HG03439 (cell line): ENCODE data around the gene MAP10.
"Not testable (repeated sequence)": the region's sequence is repeated elsewhere in the genome, so short reads cannot be mapped to it uniquely, and the experiment has no call there.

Experiments
- ATAC-seq: cut with Tn5 transposase; IDR thresholded peaks from one replicate; pipeline ENCODE4 v1.9.1; 2021; ENCODE audit warnings: mild to moderate bottlenecking, moderate library complexity; ENCODE audit not compliant: unreplicated experiment

The MAP10 gene

GRCh38 chr1:232805269-232806185 is at the start of gene MAP10:
MAP10 (plus strand) TSS chr1:232805416; CDS start chr1:232805450, 34 bp downstream.
- peak; percentile 88 for ATAC-seq

GRCh38 chr1:232764458-232765251 is 40.6 kb upstream of the MAP10 start:
- ATAC-seq = no peak

DNA sequence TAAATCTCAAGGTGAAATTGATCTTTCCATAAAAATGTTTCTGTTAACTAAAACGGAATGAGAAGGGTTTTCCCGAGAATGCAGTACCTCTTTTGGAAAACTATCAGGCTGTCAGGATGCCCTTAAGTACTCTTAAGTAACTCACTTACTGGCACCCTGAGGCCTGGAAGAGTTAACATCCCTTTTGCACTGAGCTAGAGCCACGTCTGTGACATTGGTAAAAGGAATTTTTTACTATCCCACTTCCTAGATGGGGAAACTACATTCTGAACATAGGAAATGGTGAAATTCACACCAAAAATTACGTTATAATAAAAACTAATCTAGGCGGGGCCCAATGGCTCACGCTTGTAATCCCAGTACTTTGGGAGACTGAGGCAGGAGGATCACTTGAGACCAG is 39.7 kb upstream of the MAP10 start:
- ATAC-seq = no peak

DNA sequence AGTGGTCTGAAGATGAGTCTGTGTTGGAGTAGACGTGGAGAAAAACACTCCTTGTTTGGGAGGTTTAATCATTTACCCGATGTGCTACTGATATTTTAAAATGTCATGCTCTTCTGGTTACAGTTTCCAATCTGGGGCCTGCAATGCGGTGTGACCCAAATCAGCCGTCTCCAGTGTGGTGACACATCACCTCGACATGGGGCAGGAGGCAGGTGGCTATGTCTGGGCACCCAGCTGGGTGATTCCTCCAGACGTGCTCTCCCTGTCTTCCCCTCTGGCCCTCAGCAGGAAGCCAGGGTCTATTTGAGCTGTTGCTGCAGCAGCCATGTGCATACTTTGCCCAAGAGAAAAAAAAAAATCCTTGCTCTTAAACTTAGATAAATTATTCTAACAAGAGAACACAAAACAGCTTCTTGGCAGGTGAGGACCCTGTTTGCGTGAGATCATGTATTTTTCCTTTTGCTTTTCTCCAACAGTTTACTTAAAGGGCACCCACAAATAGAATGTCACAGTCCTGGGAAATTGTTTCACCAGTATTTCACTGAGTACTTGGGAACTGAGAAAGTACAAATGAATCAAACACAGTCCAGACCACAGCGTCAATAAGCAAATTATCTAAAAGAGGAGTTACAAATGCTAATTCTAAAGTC is 38.9 kb upstream of the MAP10 start:
- ATAC-seq = no peak

DNA sequence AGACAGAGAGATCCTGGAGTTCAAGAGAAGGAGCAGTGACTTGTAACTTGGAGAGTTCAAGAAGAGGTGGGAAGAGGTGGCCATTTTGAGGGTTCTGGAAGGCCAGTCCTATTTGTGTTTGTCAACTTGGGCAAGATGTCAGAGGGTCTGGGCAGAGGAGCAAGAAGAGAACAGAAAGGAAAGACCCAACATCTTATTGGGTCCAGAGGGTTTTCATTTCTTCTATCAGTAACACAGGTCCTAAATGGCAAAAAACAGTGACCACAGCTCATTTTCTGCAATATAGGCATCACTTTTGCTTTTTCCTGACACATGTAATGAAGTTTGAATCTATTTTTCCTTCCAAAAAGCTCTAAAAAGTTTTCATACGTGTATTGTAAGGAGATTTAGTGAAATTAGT is 38.3 kb upstream of the MAP10 start:
- no peak for ATAC-seq

DNA sequence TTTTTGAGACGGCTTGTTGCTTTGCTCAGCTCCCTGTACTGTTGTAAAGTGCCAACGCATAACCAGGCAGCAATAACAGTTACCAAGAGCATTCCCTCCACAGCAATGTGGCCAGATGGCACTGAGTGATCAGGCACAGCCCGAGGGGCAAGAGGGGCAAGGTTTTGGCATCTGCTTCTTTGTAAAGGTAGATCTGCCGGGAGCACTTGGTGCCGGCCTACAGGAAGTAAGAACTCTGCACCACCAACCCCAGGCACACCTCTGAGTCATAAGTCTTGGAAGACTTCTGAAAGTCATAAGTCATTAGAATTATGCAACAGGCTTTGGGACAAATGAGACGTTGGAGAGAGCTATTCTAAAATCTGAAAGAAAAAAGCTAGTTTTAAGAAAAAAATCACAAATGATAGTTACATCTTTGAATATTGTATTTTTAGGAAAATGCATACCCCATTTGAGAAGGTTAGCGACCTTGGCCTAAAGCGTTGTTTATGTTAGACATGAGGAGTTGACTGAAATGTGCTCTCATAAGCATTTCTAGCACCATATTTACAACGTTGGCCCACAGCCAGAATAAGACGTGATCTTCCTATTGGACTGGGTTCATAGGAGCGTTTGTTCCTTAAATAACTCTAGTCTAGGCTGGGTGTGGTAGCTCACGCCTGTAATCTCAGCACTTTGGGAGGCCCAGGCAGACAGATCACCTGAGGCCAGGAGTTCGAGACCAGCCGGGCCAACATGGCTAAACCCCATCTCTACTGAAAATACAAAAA is 37.7 kb upstream of the MAP10 start:
- no peak for ATAC-seq

- no peak for ATAC-seq
These were observed 36.4 kb upstream of the MAP10 start for GRCh38 chr1:232768793-232769192.

DNA sequence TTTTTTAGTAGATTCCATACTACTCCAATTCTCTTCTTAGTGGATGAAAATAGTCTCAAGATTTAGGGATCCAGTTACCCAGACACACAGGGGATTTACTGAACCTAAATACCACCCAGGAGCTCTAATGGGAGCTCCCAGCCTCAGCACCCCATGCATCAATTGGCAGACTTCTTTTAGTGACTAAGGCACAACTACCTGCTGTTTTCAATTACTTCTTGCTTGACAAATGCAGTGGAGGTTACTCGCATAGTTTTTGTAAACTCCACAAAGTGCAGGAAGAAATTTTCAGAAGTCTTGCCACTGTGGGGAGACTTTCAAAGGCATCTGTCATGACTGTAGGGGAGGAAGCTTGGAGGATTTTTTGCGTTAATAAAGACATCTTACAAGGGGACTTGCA is 35.5 kb upstream of the MAP10 start:
- ATAC-seq = no peak

DNA sequence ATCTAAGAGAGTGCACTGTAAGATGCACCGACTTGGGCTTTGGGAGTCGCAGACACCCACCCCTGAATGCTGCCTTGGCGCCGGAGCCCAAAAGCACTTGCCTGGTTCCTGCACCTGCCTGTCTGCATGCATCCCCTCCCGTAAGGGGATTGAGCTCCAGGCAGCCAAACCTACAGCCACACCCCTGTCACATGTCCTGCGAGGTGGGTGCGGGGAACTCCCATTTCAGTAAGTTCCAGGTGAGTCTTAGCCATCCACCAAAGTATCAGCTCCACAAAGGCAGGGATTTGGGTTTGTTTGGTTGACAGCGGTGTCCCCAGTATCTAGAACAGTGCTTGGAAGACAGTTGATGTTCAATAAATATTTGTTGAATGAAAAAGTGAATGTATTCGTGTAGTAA is 31.5 kb upstream of the MAP10 start:
- ATAC-seq = no peak

DNA sequence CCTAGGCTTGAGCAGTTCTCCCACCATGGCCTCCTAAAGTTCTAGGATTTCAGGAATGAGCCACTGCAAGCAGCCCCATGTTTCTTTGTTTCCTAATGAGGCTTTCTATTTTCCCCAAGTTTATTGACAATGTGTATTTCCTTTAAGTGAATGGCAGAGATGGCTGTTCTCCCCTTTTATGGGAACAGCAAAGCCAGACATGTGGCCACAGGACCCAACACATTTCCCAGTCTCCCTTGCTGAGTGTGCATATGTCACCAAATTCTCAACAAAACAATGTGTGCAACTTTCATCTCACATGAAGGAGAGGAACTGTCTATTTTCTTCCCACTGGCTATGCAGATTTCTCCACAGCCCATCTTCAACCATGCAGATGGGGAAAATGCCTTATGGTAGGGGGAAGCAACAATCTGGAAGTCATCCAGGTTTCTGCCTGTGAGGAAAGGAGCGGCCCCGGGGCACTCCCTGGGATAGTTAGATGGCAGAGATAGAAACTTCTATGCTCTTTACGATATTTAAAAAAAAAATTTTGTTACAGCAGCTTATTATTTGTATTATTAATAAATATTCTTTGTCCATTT is 28.6 kb upstream of the MAP10 start:
- ATAC-seq = no peak

DNA sequence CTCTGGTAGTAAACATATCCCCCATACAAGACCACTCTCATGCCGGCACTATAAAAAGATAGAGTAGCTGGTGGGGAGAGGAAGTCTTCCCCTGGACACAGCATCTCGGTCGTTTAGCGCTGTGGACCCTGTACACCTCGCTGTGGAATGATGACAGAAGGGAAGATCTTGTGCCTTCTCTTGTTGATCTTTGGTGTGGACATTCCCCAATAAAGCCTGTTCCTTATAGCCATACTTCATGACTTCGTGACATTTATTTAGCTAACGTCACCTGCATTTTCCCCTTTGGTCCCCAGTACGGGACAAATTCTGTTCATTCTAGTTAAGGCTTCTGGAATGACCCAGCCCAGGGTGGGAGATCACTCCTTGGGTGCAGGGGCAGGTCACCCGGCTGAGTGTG is 24.9 kb upstream of the MAP10 start:
- no peak for ATAC-seq

DNA sequence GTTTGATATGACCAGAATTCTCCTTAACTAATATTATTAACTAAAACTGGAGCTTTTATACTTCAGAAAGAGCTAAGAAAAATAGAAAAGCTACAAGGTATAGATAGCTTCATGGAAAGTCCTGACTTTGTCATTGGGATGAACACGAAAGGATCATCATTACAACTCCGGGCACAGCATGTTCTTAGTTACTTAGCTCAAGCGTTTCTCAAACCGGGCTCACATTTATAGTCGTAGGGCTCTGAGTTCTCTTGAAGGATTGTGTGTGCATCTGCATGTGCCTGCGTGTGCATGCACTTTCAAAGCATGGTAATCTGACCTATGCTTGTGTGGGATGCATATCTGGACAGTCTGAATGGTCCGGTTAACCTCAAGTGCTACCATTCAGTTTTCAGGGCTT is 20.4 kb upstream of the MAP10 start:
- ATAC-seq = no peak

DNA sequence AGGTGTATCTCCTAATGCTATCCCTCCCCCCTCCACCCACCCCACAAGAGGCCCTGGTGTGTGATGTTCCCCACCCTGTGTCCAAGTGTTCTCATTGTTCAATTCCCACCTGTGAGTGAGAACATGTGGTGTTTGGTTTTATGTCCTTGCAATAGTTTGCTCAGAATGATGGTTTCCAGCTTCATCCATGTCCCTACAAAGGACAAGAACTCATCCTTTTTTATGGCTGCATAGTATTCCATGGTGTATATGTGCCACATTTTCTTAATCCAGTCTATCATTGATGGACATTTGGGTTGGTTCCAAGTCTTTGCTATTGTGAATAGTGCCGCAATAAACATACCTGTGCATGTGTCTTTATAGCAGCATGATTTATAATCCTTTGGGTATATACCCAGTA is 19.6 kb upstream of the MAP10 start:
- not testable (repeated sequence) for ATAC-seq

DNA sequence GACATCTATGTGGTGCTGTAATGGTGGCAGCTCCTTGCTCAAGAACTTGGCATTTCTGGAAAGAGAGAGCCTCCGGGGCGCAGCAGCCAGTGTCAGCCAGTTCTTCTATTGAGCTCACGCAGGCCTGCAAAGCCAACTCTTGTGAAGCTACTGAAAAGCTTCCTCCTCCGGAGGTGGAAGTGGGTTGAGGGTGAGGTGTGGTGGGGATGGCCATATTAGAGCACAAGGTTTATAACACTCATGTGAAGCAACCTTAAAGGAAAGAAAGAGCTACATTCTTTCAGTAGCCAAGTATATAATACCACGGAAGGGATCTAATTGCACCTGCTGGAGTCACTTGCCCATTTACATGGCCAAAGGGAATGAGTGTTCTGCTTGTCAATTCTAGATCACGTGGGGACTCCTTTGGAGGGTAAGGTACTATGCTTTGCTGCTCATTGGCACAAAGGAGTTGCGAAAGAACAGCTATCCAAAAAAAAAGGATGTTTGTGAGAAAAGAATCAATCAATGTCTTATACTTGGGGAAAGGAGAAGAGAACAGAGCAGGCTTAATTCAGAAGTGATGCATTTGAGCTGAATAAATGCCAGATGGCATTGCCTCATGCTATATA is 18.3 kb upstream of the MAP10 start:
- ATAC-seq = no peak

GRCh38 chr1:232788235-232788872 is 16.9 kb upstream of the MAP10 start:
- no peak for ATAC-seq

DNA sequence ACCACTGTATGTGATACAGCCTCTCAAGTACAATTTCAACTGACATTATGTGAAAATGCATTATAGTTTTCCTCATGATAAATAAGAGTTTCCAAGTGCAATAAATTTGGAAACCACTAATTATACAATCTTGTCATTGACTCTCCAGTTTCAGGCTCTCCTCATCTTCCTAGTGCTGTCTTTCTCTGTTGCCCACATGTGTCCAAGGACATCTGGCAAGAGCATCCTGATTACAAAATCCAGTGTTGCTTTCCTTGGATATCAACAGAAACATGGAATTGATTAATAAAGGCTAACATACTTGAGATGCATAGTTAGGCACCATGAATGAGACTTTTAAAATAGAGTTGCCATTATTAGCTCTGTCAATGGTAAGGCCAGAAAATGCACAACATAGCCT is 15.6 kb upstream of the MAP10 start:
- ATAC-seq = no peak

GRCh38 chr1:232792949-232793348 is 12.3 kb upstream of the MAP10 start:
- ATAC-seq = no peak

DNA sequence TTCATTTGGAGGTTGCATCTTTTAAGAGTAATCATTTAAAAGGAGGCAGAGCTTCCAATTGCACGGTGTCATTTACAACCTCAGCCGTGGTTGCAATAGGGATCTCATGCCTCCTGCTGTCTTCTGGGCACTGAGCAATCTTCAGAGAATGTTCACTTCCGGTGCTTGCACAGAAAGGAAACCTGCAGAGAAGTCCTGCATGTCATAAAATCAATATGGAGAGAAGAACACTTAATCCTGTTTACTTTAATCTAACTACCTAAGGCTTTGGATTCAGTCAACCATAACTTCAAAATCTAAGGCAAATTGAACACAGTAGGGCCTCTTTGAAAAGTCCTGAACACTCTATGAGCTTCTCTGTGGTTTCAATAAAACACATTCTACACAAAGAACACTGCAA is 11.3 kb upstream of the MAP10 start:
- no peak for ATAC-seq

DNA sequence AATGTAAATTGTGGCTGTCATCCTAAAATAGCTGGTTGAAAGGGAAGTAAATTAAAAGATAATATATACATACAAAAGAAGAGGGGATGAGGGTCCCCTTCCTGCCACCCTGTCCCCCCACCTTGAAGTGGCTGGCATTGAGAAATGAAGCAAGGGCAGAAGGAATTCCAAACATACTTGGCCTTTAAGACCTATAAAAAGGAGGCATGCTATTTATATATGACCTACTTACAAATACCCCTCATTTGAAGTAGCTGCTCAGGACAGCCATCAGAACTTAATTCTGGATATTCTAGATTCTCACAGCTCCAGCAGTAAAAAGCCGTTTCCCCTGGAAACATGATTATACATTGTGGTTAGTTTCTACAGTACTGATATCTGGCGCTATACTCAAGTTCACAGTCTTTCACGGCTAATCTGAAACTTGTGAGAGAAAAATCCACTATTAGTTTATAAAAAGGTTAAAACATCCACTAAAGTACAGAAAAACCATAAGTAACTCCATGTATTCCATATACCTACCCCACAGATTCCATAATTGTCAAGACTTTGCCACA is 9.6 kb upstream of the MAP10 start:
- ATAC-seq = no peak
